Panc1 (cell line): ENCODE measurements around the gene AEBP1.

Experiments used
- POLR2AphosphoS5 ChIP-seq: IDR thresholded peaks from 2 replicates; pipeline ENCODE4 v1.6.1; 2012; ENCODE audit warnings: mild to moderate bottlenecking, low read depth, low read length, moderate library complexity
- SIN3A ChIP-seq: IDR thresholded peaks from 2 replicates; pipeline ENCODE4 v1.6.1; 2012; ENCODE audit warnings: low read depth, mild to moderate bottlenecking, low read length, moderate library complexity, borderline replicate concordance; ENCODE audit not compliant: insufficient read depth
- TF ChIP-seq, protein P1 (sequence below): fragments of 450-650 bp; IDR thresholded peaks from 2 replicates; pipeline ENCODE4 v1.5.1; 2017; ENCODE audit warnings: mild to moderate bottlenecking

DNA sequence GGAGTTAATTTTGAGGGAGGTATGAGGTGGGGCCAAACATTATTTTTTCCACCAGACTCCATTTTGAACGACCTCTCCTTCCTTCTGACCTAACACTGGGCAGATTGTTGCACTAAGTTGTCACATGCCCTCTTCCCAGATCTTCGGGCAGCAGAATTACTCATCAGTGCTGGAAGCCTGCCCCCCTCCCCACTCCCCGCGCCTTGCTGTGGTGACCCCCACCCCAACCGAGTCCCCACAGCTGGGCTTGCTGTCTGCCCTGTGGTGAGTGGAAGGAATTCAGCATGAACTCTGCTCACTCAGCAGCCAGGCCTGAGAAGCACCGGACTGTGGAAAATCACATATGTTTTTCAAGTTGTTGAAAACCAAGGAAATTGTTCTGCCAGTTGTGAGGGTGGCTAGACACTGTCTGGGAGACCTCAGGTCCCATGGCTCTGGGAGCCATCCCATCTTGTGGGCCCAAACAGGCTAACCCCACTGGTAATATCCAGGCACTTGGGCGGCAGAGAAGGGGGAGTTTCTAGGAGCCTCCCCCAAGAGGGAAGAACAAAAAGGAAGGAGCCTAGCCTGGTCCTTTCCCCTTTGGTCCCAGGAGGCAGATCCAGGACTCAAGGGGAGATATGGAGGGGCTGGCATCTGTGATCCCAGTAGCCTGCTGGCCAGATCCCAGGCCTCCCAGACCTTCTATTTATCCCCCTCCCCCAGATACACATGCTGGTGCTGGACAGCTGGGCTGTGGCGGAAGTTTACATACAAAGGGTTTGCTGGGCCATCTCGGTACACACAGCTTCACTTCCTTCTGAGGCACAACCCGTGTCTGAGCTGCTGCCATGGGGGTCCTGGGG lies 3.5 kb upstream of the AEBP1 start:
- TF ChIP-seq, protein P1, sequence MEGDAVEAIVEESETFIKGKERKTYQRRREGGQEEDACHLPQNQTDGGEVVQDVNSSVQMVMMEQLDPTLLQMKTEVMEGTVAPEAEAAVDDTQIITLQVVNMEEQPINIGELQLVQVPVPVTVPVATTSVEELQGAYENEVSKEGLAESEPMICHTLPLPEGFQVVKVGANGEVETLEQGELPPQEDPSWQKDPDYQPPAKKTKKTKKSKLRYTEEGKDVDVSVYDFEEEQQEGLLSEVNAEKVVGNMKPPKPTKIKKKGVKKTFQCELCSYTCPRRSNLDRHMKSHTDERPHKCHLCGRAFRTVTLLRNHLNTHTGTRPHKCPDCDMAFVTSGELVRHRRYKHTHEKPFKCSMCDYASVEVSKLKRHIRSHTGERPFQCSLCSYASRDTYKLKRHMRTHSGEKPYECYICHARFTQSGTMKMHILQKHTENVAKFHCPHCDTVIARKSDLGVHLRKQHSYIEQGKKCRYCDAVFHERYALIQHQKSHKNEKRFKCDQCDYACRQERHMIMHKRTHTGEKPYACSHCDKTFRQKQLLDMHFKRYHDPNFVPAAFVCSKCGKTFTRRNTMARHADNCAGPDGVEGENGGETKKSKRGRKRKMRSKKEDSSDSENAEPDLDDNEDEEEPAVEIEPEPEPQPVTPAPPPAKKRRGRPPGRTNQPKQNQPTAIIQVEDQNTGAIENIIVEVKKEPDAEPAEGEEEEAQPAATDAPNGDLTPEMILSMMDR = no peak
- TF ChIP-seq SIN3A (no peak), POLR2AphosphoS5 (no peak)
